Measurements from ENCODE around the gene MPP2. TPM values are rescaled to one million over a fixed set of nuclear protein-coding genes. Genes with fewer than 3 reads are reported as not detected.

MPP2 gene
- total and polyA plus RNA-seq, 9 of the 15 experiments (the other 6 are each of a cell fraction or from before 2014, with no cell fraction given), result 0.04 to 1.0 (median 0.24) TPM

DNA sequence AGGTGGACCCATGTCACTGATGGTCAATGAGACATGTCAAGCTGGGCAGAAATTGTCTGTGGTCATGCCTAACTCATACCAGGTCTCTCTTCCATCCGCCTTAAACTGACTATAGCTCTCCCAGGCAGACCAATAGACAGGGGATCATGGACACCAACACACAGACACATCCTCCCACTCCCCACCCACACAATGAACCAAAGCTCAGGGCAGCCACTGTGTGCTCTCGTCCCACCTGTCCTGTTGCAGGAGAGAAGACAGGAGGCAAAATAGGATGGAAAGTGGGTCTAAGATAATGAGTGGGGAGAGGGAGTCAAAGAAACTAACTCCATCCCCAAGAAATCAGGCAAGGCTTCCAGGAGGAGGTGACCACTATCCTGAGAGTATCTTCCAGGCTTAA, 43.2 kb upstream of the MPP2 start:
- TF ChIP-seq ZFP36 (IDR thresholded peaks at IDR 0.05; ENCODE audit: low read depth, low read length, partially characterized antibody), result peak; percentile 73
- 0 out of 2 replicates have a peak, but pooled peaks have one; percentile 33 for TF ChIP-seq EGR1 (conservative IDR thresholded peaks at IDR 0.05)
- TF ChIP-seq, protein P1, sequence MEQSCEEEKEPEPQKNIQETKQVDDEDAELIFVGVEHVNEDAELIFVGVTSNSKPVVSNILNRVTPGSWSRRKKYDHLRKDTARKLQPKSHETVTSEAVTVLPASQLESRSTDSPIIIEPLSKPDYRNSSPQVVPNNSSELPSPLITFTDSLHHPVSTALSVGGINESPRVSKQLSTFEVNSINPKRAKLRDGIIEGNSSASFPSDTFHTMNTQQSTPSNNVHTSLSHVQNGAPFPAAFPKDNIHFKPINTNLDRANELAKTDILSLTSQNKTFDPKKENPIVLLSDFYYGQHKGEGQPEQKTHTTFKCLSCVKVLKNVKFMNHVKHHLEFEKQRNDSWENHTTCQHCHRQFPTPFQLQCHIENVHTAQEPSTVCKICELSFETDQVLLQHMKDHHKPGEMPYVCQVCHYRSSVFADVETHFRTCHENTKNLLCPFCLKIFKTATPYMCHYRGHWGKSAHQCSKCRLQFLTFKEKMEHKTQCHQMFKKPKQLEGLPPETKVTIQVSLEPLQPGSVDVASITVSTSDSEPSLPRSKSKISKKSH (CRISPR knock-in tag; IDR thresholded peaks at IDR 0.05), result no peak
- no peak for TF ChIP-seq GABPB2 (CRISPR knock-in tag; conservative IDR thresholded peaks at IDR 0.05)
- Histone ChIP-seq H3K27me3 (ENCODE audit: control insufficient read depth in 2 of 2, insufficient read depth in 2 of 2, low read length in 2 of 2) (peaks cover 35 to 59% of the 10 kb centered on the region in 2 experiments; a peak in 4 of 5 replicates), H3K27ac (ENCODE audit: extremely low read depth, low read depth, low read length) (no peak overlapping the region), H3K79me2 (ENCODE audit: control insufficient read depth, insufficient read depth, low read length) (no peaks in the 10 kb centered on the region), H3K4me3 (no peak overlapping the region), H3K4me1 (replicated peaks in 1 of 2; ENCODE audit: control insufficient read depth in 2 of 2, insufficient read depth in 2 of 2, low read length in 2 of 2) (peaks cover 0 to 16% of the 10 kb centered on the region in 2 experiments; a peak in 3 of 5 replicates), H3K9me3 (replicated peaks; ENCODE audit: control insufficient read depth, insufficient read depth, low read depth, low read length) (no peaks in the 10 kb centered on the region), H3K4me2 (ENCODE audit: insufficient read depth, low read length) (no peak overlapping the region), H4K20me1 (replicated peaks; ENCODE audit: control insufficient read depth, insufficient read depth, low read length) (no peaks in the 10 kb centered on the region; the same call in none of the 2 replicates), H2AFZ (ENCODE audit: low read depth, low read length) (no peak overlapping the region), H3K9ac (ENCODE audit: insufficient read depth in 1 of 2, low read depth in 2 of 2, low read length in 2 of 2) (no peak overlapping the region), H3K36me3 (ENCODE audit: control insufficient read depth, insufficient read depth, low read length) (no peaks in the 10 kb centered on the region), H3K9me1 (ENCODE audit: control insufficient read depth, insufficient read depth, low read length) (no peaks in the 10 kb centered on the region)
- no TSS peak for BruUV-seq (replicated peaks)
- CTCF ChIA-PET (ENCODE audit: low intra/inter-chr PET ratio), result no interaction called here
- ATAC-seq, result no peak
- 0% methylated on average over 2 of the region's 2 CpGs for WGBS (ENCODE audit: insufficient coverage, low coverage, missing lambda C conversion rate)
- FAIRE-seq, result no peak
- intact Hi-C loops (cut with micrococcal nuclease), result no loop called here
- in situ Hi-C loops (cut with MboI), result no loop called here
- POLR2A ChIA-PET, result interaction anchor here (0.5 to 0.7 kb wide), 2 partner anchors 10 to 357 kb away, joined by 3 read pairs; no protein-coding TSS in a partner anchor
- no peak for DNase-seq (ENCODE audit: extremely low read depth in 1 of 4, low spot score in 3 of 4)

Measured in K562 (cell line).